HG02981 (cell line): ENCODE results near the gene RNU6-7.

Experiments
- ATAC-seq: cut with Tn5 transposase; IDR thresholded peaks from one replicate; pipeline ENCODE4 v1.9.1; 2021; ENCODE audit warnings: mild to moderate bottlenecking, moderate library complexity; ENCODE audit not compliant: unreplicated experiment

Gene RNU6-7

DNA sequence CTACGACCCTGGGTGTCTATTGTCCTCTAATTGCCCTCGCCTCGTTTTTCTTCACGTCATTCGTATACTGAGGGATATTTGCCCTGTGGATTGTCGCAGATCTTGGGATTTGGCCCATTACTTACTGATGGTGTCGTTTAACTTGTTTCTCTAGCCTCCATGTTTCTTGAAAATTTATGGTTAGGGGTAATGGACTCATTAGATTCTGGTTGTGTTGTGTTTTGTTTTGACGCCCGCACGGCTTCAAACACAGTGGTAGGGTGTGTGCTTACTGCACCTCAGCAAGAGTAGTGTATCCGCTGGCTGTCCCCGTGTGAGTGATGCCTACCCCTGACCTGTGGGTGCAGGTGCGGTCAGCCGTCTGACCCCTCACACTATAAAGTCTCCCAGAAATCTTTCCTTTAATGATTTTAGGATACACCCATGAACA lies 2.1 kb downstream of the RNU6-7 start:
- ATAC-seq: no peak

- no peak for ATAC-seq
Measured at GRCh38 chr14:32205554-32205953, 3.7 kb downstream of the RNU6-7 start.

- ATAC-seq: no peak
Measured at GRCh38 chr14:32205984-32206383, 4.1 kb downstream of the RNU6-7 start.

DNA sequence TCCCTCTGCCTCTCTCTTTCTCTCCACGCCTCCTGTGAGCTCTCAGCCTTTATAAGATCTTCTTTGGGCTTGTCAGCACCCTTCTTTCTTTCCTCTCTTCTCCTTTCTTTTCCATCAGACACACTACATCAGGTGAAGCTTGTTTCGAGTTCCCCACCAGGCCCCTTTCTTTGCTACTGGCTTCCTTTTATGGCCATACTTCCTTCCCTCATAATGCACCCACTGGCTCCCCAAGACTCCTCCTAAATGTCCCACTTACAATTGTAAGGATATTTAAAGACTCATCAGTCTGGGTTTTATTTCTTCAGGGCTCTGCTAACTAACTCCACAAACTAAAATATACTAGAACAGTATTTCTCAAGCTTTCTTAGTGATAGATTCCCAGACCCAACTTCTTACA lies 4.7 kb downstream of the RNU6-7 start:
- no peak for ATAC-seq

- ATAC-seq: no peak
Measured at GRCh38 chr14:32208490-32208889, 6.6 kb downstream of the RNU6-7 start.

GRCh38 chr14:32209471-32209870 lies 7.6 kb downstream of the RNU6-7 start:
- no peak for ATAC-seq

- no peak for ATAC-seq
Measured at GRCh38 chr14:32211068-32211404, 9.2 kb downstream of the RNU6-7 start.

DNA sequence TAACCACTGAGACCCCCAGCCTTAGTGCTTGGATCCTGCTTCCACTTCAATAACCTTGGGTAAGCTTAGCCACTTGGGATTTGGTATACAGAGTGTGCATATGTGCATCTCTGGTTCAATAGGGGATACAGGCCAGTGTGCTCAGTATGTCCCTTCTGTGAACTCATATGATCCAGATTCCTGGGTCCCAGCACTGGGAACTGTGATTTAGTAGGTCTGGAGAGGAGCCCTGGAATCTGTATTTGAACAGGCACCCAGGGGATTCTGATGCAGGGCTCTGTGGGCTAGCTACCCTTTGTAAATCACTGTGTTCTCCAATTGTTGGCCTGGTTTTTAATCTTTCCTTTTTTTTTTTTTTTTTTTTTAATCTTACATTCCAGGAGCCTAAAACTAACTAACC lies 11.0 kb downstream of the RNU6-7 start:
- ATAC-seq: no peak

DNA sequence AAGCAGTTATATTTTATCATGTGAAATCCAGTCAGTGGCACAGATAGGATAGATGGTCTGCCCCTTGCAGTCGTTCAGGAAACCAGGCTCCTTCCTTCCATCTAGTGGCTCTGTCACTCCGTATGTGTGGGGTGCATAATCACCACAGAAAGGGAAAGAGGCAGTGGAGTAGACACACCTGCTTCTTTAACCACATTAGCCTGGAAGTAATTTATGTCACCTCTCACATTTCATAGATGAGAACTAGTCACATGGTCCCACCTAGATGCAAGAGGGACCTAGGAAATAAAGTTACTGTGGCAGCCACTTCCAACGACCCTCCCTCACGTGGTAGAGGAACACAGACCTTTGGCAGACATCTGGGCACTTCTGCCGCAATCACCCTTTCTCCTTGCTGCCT lies 15.5 kb downstream of the RNU6-7 start:
- no peak for ATAC-seq

GRCh38 chr14:32224737-32225377 lies 23.0 kb downstream of the RNU6-7 start:
- ATAC-seq: peak; percentile 54

DNA sequence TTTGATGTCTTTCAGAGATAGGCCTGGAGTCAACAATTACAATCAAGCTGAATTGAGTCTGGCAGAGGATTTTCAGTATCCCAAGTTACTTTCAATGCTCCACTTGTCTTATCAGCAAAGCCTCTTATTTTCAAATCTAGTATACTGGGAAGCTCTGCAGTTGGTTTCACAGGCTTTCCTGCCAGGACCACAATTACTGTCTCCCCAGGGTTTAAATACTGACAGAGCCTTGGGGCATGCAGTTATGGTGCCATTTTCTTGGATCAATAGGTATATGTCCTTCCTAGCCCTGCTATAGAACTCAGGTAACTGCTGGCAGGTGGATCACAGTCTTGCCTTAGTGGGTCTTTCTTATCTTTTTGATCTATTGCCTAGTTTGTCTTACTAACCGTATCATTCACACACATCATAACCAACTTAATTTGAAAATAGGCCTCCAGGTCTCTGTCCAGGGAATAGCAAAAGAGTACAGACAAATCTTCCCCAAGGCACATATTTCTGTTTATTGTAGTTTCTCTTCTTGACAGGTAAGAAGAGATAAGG lies 23.6 kb downstream of the RNU6-7 start:
- no peak for ATAC-seq

DNA sequence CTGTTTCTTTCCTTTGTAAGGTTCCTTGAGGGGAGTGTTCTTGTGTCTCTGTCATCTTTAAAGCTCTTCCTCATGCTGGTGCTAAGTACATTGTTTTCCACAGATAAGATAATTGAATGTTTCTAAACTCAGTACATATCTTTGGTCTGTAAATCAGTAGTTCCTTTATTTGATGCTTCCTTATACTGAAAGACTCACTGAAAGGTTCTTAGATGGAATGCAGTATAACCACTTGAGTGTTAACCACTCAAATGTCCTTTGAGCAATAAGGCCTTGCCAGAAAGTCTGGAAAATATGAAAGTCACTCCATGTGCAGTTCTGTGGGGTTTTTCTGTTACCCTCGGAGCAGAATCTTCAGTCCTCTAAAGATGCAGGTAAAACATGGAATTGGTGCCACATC lies 24.2 kb downstream of the RNU6-7 start:
- ATAC-seq: no peak

GRCh38 chr14:32230181-32230580 lies 28.3 kb downstream of the RNU6-7 start:
- no peak for ATAC-seq

DNA sequence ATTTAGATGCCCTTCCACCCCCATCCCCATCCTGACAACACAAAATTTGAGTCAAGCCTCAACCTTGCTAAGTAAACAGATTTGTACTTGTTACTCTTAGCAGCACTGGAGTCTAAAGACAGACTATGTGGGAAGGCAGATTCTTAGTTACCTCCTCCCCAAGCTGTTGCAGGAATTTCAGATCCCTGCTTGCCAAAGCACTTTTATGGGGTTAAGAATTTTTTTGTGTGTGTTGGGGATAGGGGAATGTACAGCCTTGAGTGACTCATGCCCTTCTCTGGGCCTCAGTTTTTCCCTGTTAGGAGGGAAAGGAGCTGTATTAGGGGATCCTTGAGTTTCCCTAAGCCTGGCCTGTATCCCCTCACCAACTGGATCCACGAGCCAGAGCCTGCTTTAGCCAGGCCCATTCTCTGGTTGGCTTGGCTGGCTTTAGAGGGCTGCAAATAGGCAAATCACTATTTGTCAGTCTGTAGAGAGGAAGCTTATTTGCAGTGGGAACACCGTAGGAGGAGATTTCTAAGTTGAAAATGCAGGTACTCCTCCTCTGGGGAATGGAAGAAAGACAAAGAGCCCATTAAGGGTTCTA lies 28.9 kb downstream of the RNU6-7 start:
- no peak for ATAC-seq

DNA sequence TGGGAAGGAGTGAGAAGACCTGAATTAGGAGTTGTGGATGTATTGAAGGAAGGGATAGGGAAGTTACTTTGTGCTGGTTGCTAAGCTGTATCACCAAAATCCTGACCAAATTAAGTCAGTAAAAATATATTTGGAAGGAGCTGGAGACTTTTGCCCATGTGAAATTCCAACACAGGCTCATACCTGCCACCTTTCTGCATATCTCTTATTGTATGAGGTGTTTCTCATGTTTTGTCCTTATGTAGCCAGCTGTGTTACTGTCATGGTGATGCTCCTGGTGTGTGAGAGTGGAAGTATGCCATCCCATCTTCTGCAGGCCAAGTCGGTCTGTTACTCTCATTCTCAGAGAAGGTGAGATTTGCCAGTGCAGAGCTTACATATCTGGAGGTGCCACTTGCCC lies 30.6 kb downstream of the RNU6-7 start:
- ATAC-seq: no peak

DNA sequence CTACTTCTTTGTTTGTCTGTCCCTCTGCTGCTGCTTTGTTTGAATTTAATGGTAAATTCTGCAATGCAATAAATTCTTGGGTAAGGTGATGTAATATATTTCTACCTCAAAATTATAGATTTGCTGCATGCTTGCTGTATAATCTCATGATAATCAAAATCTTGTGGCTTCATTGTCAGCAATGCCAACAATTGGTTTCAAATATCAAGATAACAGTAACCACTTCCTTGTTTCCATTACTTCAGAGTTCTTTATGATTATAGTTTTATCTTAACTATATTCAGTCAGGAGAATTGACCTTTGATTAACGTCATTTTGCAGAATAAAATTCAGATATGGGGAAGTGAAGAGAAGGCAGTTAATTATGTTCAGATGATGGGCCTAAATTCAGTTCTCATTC lies 31.4 kb downstream of the RNU6-7 start:
- no peak for ATAC-seq

- no peak for ATAC-seq
Measured at GRCh38 chr14:32244404-32244803, 42.6 kb downstream of the RNU6-7 start.

- no peak for ATAC-seq
Measured at GRCh38 chr14:32246751-32247150, 44.9 kb downstream of the RNU6-7 start.

DNA sequence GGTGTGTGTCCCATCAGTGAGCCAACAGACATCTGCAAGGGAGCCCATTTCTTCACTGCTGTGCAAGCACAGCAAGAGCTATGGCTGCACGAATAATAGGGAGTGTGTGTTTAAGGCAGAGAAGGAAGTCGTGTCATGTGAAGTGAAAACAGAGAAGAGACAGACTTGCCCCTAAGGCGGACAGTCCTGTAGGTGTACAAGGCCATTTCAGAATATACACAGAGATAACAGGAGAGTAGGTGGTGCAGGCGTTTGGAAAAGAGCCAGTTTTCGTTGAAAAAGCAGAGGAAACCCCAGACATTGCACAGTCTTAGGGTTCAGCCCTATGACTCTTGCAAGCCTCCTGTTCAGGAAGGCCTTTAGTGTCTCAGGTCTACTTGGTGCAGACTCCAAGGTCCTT lies 47.5 kb downstream of the RNU6-7 start:
- no peak for ATAC-seq

DNA sequence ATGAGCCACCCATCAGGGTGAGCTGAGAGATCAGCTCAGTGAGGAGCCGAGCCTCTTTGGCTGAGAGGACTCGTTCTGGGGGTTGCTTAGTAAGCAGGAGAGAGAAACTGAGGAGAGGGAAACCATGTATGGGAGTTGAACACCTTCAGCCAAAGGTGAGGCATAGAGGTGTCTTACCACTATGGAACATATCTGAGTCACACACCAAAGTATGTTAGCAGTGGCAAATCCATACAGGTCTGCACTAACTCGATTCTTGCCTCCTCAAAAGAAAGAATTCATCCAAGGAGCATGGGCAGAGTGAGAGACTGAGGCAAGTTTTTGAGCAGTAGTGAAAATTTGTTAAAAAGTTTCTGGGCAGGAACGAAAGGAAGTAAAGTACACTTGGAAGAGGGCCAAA lies 47.9 kb downstream of the RNU6-7 start:
- ATAC-seq: no peak

DNA sequence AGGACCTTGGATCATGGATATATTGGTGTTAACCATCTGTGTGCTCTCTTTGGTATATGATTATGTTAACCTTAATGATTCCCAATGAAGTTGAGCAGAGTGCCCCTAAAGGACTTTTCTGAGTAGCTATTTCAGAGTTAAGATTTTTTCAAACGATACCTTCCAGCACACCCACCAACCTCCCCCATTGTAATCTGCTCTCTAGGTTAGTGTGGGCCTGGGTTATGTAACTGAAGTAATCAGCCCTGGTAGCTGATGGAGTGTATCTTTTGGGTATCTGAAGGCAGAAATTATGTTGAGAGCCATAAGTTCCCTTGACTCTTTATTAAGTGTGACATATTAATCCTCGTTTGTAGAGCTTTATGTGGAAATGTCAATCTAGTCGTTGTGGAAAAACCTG lies 48.8 kb downstream of the RNU6-7 start:
- ATAC-seq: no peak

- ATAC-seq: no peak
Measured at GRCh38 chr14:32251530-32251929, 49.7 kb downstream of the RNU6-7 start.
